HEK293 (cell line): ENCODE measurements around the gene ATP13A1.

ENCODE experiments used
- CTCF ChIA-PET: fragments of 350-600 bp; formaldehyde crosslinking; extraction: SDS; loops from one replicate; lab custom pipeline; 2021; ENCODE audit warnings: antibody characterized with exemption; lab: Yijun Ruan, JAX
- POLR2A ChIA-PET: fragments of 300-600 bp; formaldehyde crosslinking; extraction: SDS; loops from one replicate; lab custom pipeline; 2020; ENCODE audit warnings: antibody characterized with exemption, inconsistent platforms; lab: Yijun Ruan, JAX
- H3K27ac ChIP-seq: fragments of 200-500 bp; sonication (Bioruptor generic); 2 replicates; pipeline ENCODE4 v1.5.1; 2014; ENCODE audit warnings: low read depth, low read length, control low read depth, inconsistent platforms; ENCODE audit errors: extremely low read depth
- H3K36me3 ChIP-seq, 2 experiments: fragments of 200-500 bp in 1 of 2; sonication (Bioruptor generic) in 1 of 2; 1 replicate in 1 of 2; 2 replicates in 1 of 2; pipeline ENCODE4 v1.5.1; 2014 to 2017; ENCODE audit warnings: inconsistent platforms in 2 of 2, low read length in 2 of 2; ENCODE audit not compliant: control insufficient read depth in 2 of 2, insufficient read depth in 1 of 2
- H3K4me1 ChIP-seq: fragments of 200-500 bp; sonication (Bioruptor generic); 2 replicates; pipeline ENCODE4 v1.5.1; 2014; ENCODE audit warnings: mild to moderate bottlenecking, low read length, inconsistent platforms; ENCODE audit not compliant: control insufficient read depth, insufficient read depth
- H3K4me3 ChIP-seq: 2 replicates; pipeline ENCODE4 v1.5.1; 2011; ENCODE audit warnings: low read depth, mild to moderate bottlenecking, control low read depth, low read length, moderate library complexity
- H3K9me3 ChIP-seq: fragments of 200-500 bp; sonication (Bioruptor generic); 2 replicates; pipeline ENCODE4 v1.5.1; 2014; ENCODE audit warnings: low read depth, low read length, inconsistent platforms; ENCODE audit not compliant: control insufficient read depth, insufficient read depth
- PBX3 ChIP-seq: sonication (generic); formaldehyde crosslinking; IDR thresholded peaks from 2 replicates; pipeline ENCODE4 v1.8.1; 2022; ENCODE audit warnings: mild to moderate bottlenecking, moderate library complexity, missing genetic modification reagents
- ZBTB48 ChIP-seq: fragments of 450-650 bp; formaldehyde crosslinking; IDR thresholded peaks from 2 replicates; pipeline ENCODE4 v1.5.1; 2016; ENCODE audit warnings: missing biosample characterization, missing genetic modification characterization
- ZEB2 ChIP-seq: fragments of 450-650 bp; formaldehyde crosslinking; IDR thresholded peaks from 2 replicates; pipeline ENCODE4 v1.5.1; 2016; ENCODE audit warnings: missing biosample characterization, missing genetic modification characterization
- ZNF155 ChIP-seq: fragments of 450-650 bp; formaldehyde crosslinking; IDR thresholded peaks from 2 replicates; pipeline ENCODE4 v1.5.1; 2016; ENCODE audit warnings: missing biosample characterization, missing genetic modification characterization
- ZNF2 ChIP-seq: fragments of 450-650 bp; formaldehyde crosslinking; IDR thresholded peaks from 2 replicates; pipeline ENCODE4 v1.5.1; 2016; ENCODE audit warnings: missing biosample characterization, missing genetic modification characterization
- ZNF292 ChIP-seq: fragments of 450-650 bp; formaldehyde crosslinking; IDR thresholded peaks from 2 replicates; pipeline ENCODE4 v1.5.1; 2016; ENCODE audit warnings: low read depth, missing biosample characterization, missing genetic modification characterization, borderline replicate concordance
- ZNF433 ChIP-seq: fragments of 450-650 bp; formaldehyde crosslinking; IDR thresholded peaks from 2 replicates; pipeline ENCODE4 v1.5.1; 2016; ENCODE audit warnings: missing biosample characterization, missing genetic modification characterization, low read depth
- ZNF777 ChIP-seq: fragments of 450-650 bp; formaldehyde crosslinking; IDR thresholded peaks from 2 replicates; pipeline ENCODE4 v1.5.1; 2017; ENCODE audit warnings: missing biosample characterization, missing genetic modification characterization, borderline replicate concordance
- ZXDB ChIP-seq: fragments of 450-650 bp; formaldehyde crosslinking; IDR thresholded peaks from 2 replicates; pipeline ENCODE4 v1.5.1; 2016; ENCODE audit warnings: missing biosample characterization, missing genetic modification characterization
- TF ChIP-seq, protein P1 (sequence below): fragments of 450-650 bp; formaldehyde crosslinking; IDR thresholded peaks from 2 replicates; pipeline ENCODE4 v1.5.1; 2016; ENCODE audit warnings: missing biosample characterization, missing genetic modification characterization
- TF ChIP-seq, protein P2 (sequence below): fragments of 450-650 bp; formaldehyde crosslinking; IDR thresholded peaks from 2 replicates; pipeline ENCODE4 v1.5.1; 2017; ENCODE audit warnings: missing biosample characterization, missing genetic modification characterization
- TF ChIP-seq, protein P3 (sequence below): fragments of 450-650 bp; formaldehyde crosslinking; IDR thresholded peaks from 2 replicates; pipeline ENCODE4 v1.5.1; 2017; ENCODE audit warnings: missing biosample characterization, missing genetic modification characterization
- TF ChIP-seq, protein P4 (sequence below): fragments of 450-650 bp; IDR thresholded peaks from 2 replicates; pipeline ENCODE4 v1.5.1; 2018; ENCODE audit warnings: missing biosample characterization, missing genetic modification characterization

ATP13A1 gene

DNA sequence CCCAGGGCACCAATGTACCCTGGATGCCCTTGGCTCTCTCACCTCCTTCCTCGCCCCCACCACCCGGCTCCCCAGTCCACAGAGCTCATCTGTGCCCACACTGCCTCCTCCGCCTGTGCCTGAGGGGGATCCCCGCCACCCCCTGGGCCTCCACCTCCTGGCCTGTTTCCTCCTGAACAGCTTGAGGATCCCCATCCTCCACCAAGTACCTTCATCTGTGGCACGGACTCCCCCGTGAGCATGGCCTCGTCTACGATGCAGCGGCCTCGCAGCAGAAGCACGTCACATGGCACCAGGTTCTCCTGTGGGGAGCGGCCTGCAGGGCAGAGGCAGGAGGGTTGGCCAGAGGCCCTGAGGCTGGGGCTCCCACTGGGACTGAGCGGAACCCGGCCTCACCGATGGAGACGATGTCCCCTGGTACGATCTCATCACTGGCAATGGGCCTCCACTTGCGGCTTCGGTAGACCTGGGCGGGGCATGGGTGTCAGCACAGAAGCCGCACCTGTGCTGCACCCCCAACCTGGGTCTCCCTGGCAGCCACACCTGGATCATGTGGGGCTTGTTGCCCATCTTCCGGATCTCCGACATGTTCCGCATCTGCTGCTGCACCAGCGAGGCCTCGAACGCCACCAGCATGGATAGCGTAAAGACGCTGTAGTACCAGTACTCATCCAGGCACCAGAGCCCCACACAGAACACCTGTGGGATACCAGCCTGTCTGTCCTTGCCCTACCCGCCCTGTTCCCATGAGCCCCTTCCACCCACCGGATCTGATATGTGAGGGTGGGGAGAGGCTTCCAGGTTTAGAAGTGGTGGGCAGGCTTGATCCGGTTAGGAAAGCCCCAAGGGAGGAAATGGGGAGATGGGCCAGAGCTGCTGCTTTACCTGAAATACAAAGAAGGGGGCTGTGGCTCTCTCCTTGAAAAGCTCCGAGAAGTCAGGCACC, 6.8 kb downstream of the ATP13A1 start (continued):
- TF ChIP-seq, protein P1, sequence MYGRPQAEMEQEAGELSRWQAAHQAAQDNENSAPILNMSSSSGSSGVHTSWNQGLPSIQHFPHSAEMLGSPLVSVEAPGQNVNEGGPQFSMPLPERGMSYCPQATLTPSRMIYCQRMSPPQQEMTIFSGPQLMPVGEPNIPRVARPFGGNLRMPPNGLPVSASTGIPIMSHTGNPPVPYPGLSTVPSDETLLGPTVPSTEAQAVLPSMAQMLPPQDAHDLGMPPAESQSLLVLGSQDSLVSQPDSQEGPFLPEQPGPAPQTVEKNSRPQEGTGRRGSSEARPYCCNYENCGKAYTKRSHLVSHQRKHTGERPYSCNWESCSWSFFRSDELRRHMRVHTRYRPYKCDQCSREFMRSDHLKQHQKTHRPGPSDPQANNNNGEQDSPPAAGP (tag by site-specific recombination): no peak
- no peak for TF ChIP-seq ZNF2 (tag by site-specific recombination)
- TF ChIP-seq, protein P2, sequence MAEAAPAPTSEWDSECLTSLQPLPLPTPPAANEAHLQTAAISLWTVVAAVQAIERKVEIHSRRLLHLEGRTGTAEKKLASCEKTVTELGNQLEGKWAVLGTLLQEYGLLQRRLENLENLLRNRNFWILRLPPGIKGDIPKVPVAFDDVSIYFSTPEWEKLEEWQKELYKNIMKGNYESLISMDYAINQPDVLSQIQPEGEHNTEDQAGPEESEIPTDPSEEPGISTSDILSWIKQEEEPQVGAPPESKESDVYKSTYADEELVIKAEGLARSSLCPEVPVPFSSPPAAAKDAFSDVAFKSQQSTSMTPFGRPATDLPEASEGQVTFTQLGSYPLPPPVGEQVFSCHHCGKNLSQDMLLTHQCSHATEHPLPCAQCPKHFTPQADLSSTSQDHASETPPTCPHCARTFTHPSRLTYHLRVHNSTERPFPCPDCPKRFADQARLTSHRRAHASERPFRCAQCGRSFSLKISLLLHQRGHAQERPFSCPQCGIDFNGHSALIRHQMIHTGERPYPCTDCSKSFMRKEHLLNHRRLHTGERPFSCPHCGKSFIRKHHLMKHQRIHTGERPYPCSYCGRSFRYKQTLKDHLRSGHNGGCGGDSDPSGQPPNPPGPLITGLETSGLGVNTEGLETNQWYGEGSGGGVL: no peak

- H3K36me3 ChIP-seq: peaks cover 23 to 92% of the 10 kb centered on the region in 2 experiments
- no peaks in the 10 kb centered on the region for H3K4me1 ChIP-seq
- CTCF ChIA-PET: no interaction called here
- no peaks in the 10 kb centered on the region for H3K9me3 ChIP-seq
- POLR2A ChIA-PET: no interaction called here
- no peak for TF ChIP-seq ZNF155 (tag by site-specific recombination)
- TF ChIP-seq, protein P3, sequence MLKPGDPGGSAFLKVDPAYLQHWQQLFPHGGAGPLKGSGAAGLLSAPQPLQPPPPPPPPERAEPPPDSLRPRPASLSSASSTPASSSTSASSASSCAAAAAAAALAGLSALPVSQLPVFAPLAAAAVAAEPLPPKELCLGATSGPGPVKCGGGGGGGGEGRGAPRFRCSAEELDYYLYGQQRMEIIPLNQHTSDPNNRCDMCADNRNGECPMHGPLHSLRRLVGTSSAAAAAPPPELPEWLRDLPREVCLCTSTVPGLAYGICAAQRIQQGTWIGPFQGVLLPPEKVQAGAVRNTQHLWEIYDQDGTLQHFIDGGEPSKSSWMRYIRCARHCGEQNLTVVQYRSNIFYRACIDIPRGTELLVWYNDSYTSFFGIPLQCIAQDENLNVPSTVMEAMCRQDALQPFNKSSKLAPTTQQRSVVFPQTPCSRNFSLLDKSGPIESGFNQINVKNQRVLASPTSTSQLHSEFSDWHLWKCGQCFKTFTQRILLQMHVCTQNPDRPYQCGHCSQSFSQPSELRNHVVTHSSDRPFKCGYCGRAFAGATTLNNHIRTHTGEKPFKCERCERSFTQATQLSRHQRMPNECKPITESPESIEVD (tag by site-specific recombination): no peak
- no peak for TF ChIP-seq ZNF292
- no peak for TF ChIP-seq ZBTB48
- TF ChIP-seq ZNF777: no peak
- TF ChIP-seq PBX3 (CRISPR knock-in tag): no peak
- no peak for TF ChIP-seq ZEB2 (tag by site-specific recombination)
- no peak for TF ChIP-seq ZNF433 (tag by site-specific recombination)
- H3K27ac ChIP-seq: no peak overlapping the region
- H3K4me3 ChIP-seq: no peak overlapping the region
Measured at GRCh38 chr19:19655641-19656343, 7.7 kb downstream of the ATP13A1 start.

DNA sequence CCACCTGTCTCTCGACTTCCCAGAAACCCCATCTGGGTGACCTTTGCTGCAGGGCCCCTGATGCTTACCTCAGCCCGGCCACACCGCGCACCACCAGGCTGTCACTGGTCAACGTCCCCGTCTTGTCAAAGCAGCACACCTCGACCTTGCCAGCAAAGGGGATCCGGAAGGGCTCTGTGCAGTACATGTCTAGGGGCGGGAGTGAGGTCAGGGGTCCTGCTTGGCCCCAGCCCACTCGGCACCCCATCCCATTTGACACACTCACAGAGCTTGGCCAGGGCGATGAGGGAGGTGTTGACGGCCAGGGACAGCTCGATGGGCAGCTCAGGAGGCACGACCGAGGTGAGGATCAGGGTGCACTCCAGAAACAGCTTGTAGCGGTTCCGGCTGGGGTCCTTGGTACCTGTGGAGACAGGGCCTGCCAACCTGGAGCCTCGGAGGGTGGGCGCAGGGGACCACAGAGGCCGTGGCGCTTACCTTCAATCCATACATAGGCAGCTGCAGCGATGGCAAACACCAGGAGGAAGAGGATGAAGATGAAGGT, 8.4 kb downstream of the ATP13A1 start:
- CTCF ChIA-PET: no interaction called here
- TF ChIP-seq ZXDB: no peak
- TF ChIP-seq, protein P3 (tag by site-specific recombination): no peak
- TF ChIP-seq, protein P4, sequence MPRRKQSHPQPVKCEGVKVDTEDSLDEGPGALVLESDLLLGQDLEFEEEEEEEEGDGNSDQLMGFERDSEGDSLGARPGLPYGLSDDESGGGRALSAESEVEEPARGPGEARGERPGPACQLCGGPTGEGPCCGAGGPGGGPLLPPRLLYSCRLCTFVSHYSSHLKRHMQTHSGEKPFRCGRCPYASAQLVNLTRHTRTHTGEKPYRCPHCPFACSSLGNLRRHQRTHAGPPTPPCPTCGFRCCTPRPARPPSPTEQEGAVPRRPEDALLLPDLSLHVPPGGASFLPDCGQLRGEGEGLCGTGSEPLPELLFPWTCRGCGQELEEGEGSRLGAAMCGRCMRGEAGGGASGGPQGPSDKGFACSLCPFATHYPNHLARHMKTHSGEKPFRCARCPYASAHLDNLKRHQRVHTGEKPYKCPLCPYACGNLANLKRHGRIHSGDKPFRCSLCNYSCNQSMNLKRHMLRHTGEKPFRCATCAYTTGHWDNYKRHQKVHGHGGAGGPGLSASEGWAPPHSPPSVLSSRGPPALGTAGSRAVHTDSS (tag by site-specific recombination): peak; percentile 67
- no peaks in the 10 kb centered on the region for H3K4me1 ChIP-seq
- H3K36me3 ChIP-seq: peaks cover 23 to 98% of the 10 kb centered on the region in 2 experiments
- H3K4me3 ChIP-seq: no peak overlapping the region
- POLR2A ChIA-PET: no interaction called here
- no peak overlapping the region for H3K27ac ChIP-seq
- H3K9me3 ChIP-seq: no peaks in the 10 kb centered on the region
